Natural killer cell (primary cell): ENCODE data around the gene CRYBB3. TPM values are rescaled to one million over a fixed set of nuclear protein-coding genes. Genes with fewer than 3 reads are reported as not detected.

Experiments used
- ATAC-seq, 3 donors: fragments of 150-1000 bp in 2 of 3; fragments of 200-7000 bp in 1 of 3; cut with Tn5 transposase; 1 replicate in 1 of 3; 2 replicates in 2 of 3; pipeline ENCODE4 v1.10.0; 2021; ENCODE audit warnings: mild to moderate bottlenecking in 2 of 3, moderate library complexity in 2 of 3
- DNase-seq, 2 donors: peaks; one replicate each; pipeline versions ENCODE4 v3.0.0 to v3.0.0-alpha.2; 2013 to 2021; ENCODE audit warnings: mixed read lengths in 1 of 2
- H3K27ac ChIP-seq: one replicate; pipeline ENCODE4 v1.5.1; 2013; ENCODE audit warnings: mild to moderate bottlenecking, low read length
- H3K27me3 ChIP-seq: one replicate; pipeline ENCODE4 v1.6.1; 2013; ENCODE audit warnings: low read length; ENCODE audit not compliant: control insufficient read depth, insufficient read depth
- H3K36me3 ChIP-seq: one replicate; pipeline ENCODE4 v1.6.1; 2013; ENCODE audit warnings: low read length; ENCODE audit not compliant: control insufficient read depth, insufficient read depth
- H3K4me1 ChIP-seq: one replicate; pipeline ENCODE4 v1.6.1; 2013; ENCODE audit warnings: low read length; ENCODE audit not compliant: control insufficient read depth, insufficient read depth
- H3K4me3 ChIP-seq: one replicate; pipeline ENCODE4 v1.5.1; 2013; ENCODE audit warnings: low read length
- H3K9me3 ChIP-seq: one replicate; pipeline ENCODE4 v1.6.1; 2013; ENCODE audit warnings: low read length; ENCODE audit not compliant: control insufficient read depth, insufficient read depth
- H3K27ac Mint-ChIP-seq, 2 donors: one replicate each; pipeline ENCODE4 v1.8.0; 2022; ENCODE audit warnings: mild to moderate bottlenecking in 2 of 2, mixed read lengths in 2 of 2, moderate library complexity in 1 of 2
- H3K27me3 Mint-ChIP-seq, 2 donors: one replicate each; pipeline ENCODE4 v1.8.0; 2022; ENCODE audit warnings: low read depth in 2 of 2, mixed read lengths in 2 of 2
- H3K36me3 Mint-ChIP-seq: one replicate; pipeline ENCODE4 v1.8.0; 2022; ENCODE audit warnings: mixed read lengths
- H3K4me1 Mint-ChIP-seq, 2 donors: one replicate each; pipeline ENCODE4 v1.8.0; 2022; ENCODE audit warnings: mixed read lengths in 2 of 2
- H3K4me3 Mint-ChIP-seq: one replicate; pipeline ENCODE4 v1.8.0; 2022; ENCODE audit warnings: mild to moderate bottlenecking, moderate library complexity, mixed read lengths
- H3K9me3 Mint-ChIP-seq, 2 donors: one replicate each; pipeline ENCODE4 v1.8.0; 2022; ENCODE audit warnings: mixed read lengths in 2 of 2
- WGBS: methylation state at CpG from one replicate; pipeline ENCODE4 v1.1.7; 2013; ENCODE audit warnings: missing lambda C conversion rate; ENCODE audit not compliant: insufficient coverage; 5-methylcytosine and 5-hydroxymethylcytosine counted together
- intact Hi-C: fragments of 100-400 bp; cut with micrococcal nuclease; formaldehyde crosslinking; loops from one replicate; pipeline ENCODE4 v1.14.2; 2022
- total RNA-seq, 4 donors: library from RNA; stranded (reverse); fragments of 120-200 nt in 1 of 4; gene quantifications; one replicate each; pipeline versions ENCODE4 v1.2.3 to v1.2.4, GENCODE V29; 2013 to 2022
- TF ChIP-seq, protein P1 (sequence below): fragments of 200-600 bp; IDR thresholded peaks from one replicate; pipeline ENCODE4 v1.8.0; 2022; ENCODE audit warnings: antibody characterized with exemption

CRYBB3 gene
- total RNA-seq = under 1 TPM in 1 of 3 donors, not detected in 2; 0.68 TPM
- total RNA-seq (2013) = not detected

DNA sequence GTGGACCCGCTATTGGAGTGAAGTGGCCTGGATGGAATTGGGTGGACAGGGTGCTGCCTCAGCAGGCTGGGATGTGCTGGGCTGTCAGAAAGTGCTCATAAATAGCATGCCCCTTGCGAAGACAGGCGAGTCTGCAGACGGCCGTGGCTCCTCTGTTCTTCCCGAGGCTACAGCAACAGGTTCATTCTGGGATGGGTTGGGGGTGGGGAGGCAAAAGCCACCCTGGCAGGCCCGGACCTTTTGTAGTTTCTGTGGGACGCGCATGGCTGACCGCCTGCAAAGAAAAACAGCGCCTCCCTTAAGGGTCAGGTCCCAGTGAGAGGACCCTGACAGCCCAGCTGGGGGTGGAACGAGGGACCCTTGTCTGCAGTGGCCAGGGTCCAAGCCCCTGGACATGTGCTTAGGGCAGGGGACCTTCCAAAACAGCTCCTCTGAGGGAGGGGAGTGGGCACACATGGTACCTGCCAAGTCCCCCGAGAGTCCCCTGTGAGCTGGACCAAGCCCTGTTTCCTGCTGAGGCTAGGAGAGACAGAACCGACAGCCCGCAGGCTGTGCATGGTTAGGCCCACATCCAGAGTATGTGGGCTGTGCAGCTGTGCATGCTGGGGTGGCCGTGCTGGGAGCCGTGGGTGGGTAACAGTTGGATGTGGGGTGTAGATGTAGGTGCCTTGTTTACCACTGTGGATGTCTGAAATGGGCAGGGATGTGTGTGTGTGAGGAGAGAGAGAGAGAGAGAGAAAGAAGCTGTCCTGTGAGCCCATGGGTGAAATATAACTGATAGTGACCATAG is at the start of gene CRYBB3:
CRYBB3 (plus strand) TSS at position 128 of the 790 bp plus-strand sequence. CDS start 1,539 bp downstream, outside the sequence.
- intact Hi-C loops = loop anchor here (10.0 kb wide), 1 partner anchor 575 kb away; no protein-coding TSS in a partner anchor

DNA sequence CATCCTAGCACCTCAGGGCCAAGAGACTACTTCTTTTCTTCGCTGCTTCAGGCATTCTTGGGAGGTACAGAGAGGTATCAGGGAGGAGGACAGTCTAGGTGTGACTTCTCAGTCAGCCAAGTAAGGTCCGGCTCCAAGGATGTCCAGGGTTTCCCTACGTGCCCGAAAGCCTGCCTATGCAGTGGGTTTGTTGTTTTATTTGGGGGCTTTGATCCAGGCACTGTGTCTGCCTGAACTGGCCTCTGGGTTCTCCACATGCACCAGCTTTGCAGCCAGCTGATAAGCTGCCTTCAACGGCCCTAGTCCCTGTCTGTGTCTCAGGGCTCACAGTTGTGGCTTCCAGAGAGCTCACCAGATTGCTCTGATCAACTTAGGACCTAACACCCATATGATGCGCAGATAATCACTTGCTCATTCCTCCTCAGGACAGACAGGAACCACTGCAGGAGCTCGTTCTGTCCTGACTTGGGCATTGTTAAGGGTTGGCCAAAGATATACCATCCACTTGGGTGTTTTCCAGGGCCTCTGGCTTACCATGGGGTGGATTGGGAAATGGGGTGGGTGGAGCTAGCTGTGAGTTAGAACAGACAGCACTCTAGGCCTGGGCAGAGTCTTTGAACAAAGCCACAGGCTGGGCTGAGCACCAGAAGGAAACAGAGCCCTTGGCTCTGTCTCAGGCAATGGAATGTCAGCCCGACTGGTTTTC is 45.5 kb upstream of the CRYBB3 start:
- Mint-ChIP-seq H3K4me3 (no peak overlapping the region), H3K27ac (no peak overlapping the region), H3K4me1 (no peaks in the 10 kb centered on the region), H3K27me3 (no peaks in the 10 kb centered on the region), H3K9me3 (no peaks in the 10 kb centered on the region), H3K36me3 (no peaks in the 10 kb centered on the region)
- no peak overlapping the region for H3K27ac ChIP-seq
- DNase-seq (no peak), ATAC-seq (no peak)
- H3K4me1 ChIP-seq = peaks cover 4% of the 10 kb centered on the region
- no peaks in the 10 kb centered on the region for H3K27me3 ChIP-seq
- TF ChIP-seq, protein P1, sequence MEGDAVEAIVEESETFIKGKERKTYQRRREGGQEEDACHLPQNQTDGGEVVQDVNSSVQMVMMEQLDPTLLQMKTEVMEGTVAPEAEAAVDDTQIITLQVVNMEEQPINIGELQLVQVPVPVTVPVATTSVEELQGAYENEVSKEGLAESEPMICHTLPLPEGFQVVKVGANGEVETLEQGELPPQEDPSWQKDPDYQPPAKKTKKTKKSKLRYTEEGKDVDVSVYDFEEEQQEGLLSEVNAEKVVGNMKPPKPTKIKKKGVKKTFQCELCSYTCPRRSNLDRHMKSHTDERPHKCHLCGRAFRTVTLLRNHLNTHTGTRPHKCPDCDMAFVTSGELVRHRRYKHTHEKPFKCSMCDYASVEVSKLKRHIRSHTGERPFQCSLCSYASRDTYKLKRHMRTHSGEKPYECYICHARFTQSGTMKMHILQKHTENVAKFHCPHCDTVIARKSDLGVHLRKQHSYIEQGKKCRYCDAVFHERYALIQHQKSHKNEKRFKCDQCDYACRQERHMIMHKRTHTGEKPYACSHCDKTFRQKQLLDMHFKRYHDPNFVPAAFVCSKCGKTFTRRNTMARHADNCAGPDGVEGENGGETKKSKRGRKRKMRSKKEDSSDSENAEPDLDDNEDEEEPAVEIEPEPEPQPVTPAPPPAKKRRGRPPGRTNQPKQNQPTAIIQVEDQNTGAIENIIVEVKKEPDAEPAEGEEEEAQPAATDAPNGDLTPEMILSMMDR = no peak
- 88% methylated on average over 8 of the region's 8 CpGs for WGBS
- H3K36me3 ChIP-seq = no peaks in the 10 kb centered on the region
- H3K4me3 ChIP-seq = no peak overlapping the region
- no peaks in the 10 kb centered on the region for H3K9me3 ChIP-seq
- intact Hi-C loops = no loop called here

More for the DNA sequence above, at the start of gene CRYBB3:
- Histone ChIP-seq H3K4me1 (no peaks in the 10 kb centered on the region), H3K36me3 (no peaks in the 10 kb centered on the region), H3K9me3 (no peaks in the 10 kb centered on the region), H3K27me3 (no peaks in the 10 kb centered on the region), H3K27ac (no peak within 1 kb of the TSS), H3K4me3 (no peak within 1 kb of the TSS)
- Mint-ChIP-seq H3K9me3 (no peaks in the 10 kb centered on the region), H3K4me3 (no peak within 1 kb of the TSS), H3K27me3 (no peaks in the 10 kb centered on the region), H3K4me1 (peaks cover 0 to 5% of the 10 kb centered on the region in 2 donors), H3K27ac (no peak within 1 kb of the TSS), H3K36me3 (no peaks in the 10 kb centered on the region)
- TF ChIP-seq, protein P1 = no peak
- 81% methylated on average over 17 of the region's 17 CpGs for WGBS
- DNase-seq = no peak
- ATAC-seq = peak in 1 of 3 donors; percentile 11

DNA sequence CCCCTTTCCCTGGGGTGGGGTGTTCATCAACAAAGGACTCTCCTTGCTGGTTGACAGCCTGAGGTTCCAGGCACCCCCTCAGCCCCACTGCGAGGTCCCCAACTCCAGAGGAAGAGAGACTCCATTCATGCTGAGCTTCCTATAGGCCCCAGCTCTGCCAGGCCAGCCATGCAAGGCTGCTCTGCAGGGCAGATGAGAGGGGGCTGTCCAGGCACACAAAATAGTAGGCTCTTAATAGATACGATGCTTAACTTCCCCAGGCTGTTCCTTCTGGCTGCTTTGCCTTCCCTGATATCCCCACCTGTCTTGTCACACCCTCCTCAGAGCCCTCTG is 45.0 kb upstream of the CRYBB3 start:
- H3K27me3 Mint-ChIP-seq = no peaks in the 10 kb centered on the region
- no peaks in the 10 kb centered on the region for H3K36me3 Mint-ChIP-seq
- Histone ChIP-seq H3K4me1 (peaks cover 4% of the 10 kb centered on the region), H3K27ac (no peak overlapping the region), H3K36me3 (no peaks in the 10 kb centered on the region), H3K27me3 (no peaks in the 10 kb centered on the region), H3K9me3 (no peaks in the 10 kb centered on the region), H3K4me3 (no peak overlapping the region)
- 91% methylated on average over 2 of the region's 2 CpGs for WGBS
- no peak overlapping the region for H3K27ac Mint-ChIP-seq
- no peak for ATAC-seq
- H3K4me1 Mint-ChIP-seq = no peaks in the 10 kb centered on the region
- no peak overlapping the region for H3K4me3 Mint-ChIP-seq
- intact Hi-C loops = no loop called here
- no peak for DNase-seq
- TF ChIP-seq, protein P1 = no peak
- H3K9me3 Mint-ChIP-seq = no peaks in the 10 kb centered on the region
